ENCODE data around the gene SH3RF3.

SH3RF3 gene

DNA sequence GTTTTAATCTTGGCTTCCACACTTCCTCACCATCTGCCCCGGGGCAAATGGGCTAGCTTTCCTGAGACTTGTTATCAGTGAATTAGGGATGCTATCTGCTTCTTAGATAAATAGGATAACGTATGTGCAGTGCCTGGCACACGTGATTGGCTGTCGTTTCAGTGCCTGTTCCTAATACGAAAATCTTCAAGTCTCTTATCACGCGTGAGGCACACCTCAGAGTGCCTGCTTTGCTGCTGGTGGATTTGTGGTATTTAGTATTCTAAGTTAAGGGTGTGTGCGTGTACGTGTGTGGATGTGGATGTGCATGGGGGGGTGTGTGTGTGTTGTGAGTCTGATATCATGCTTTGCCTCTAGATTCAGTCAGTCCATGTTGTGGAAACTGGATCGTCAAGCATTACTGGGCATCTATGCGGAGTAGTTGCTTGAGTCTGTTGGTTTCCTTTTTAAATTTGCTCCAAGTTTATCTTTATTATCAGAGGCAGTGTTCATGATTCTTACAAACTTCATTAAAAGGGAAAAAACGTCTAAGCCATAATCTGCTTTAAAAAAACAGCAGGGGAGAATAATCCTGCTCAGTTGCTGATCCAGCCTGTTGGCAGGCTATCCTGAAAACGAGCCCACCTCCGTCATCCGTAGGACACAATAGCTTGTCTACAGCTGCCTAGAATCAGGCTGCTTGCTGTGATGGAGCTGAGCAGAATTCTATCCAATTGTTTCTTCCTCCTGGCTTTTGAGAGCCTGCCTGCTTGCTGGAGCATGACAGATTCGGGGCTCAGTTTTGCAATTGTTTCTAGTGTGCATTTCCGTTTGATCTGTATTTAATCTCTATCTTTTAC lies 6.6 kb downstream of the SH3RF3 start:
- no peaks in the 10 kb centered on the region for H3K36me3 ChIP-seq (ENCODE audit: control insufficient read depth, insufficient read depth, low read length)
- no peak overlapping the region for H2AFZ ChIP-seq
- H3K4me1 ChIP-seq = peaks cover 12% of the 10 kb centered on the region
- H3K4me3 ChIP-seq (ENCODE audit: low read depth, low read length) = no peak overlapping the region
- H3K4me2 ChIP-seq (ENCODE audit: low read length) = no peak overlapping the region
- H3K79me2 ChIP-seq = no peaks in the 10 kb centered on the region
- TF ChIP-seq, protein P1, sequence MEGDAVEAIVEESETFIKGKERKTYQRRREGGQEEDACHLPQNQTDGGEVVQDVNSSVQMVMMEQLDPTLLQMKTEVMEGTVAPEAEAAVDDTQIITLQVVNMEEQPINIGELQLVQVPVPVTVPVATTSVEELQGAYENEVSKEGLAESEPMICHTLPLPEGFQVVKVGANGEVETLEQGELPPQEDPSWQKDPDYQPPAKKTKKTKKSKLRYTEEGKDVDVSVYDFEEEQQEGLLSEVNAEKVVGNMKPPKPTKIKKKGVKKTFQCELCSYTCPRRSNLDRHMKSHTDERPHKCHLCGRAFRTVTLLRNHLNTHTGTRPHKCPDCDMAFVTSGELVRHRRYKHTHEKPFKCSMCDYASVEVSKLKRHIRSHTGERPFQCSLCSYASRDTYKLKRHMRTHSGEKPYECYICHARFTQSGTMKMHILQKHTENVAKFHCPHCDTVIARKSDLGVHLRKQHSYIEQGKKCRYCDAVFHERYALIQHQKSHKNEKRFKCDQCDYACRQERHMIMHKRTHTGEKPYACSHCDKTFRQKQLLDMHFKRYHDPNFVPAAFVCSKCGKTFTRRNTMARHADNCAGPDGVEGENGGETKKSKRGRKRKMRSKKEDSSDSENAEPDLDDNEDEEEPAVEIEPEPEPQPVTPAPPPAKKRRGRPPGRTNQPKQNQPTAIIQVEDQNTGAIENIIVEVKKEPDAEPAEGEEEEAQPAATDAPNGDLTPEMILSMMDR (IDR thresholded peaks at IDR 0.05) = no peak
- H3K27me3 ChIP-seq (ENCODE audit: control insufficient read depth, insufficient read depth, low read length) = no peaks in the 10 kb centered on the region
- H3K9ac ChIP-seq = no peak overlapping the region
- H3K27ac ChIP-seq = no peak overlapping the region
- no peaks in the 10 kb centered on the region for H3K9me3 ChIP-seq (ENCODE audit: control insufficient read depth, low read length)

DNA sequence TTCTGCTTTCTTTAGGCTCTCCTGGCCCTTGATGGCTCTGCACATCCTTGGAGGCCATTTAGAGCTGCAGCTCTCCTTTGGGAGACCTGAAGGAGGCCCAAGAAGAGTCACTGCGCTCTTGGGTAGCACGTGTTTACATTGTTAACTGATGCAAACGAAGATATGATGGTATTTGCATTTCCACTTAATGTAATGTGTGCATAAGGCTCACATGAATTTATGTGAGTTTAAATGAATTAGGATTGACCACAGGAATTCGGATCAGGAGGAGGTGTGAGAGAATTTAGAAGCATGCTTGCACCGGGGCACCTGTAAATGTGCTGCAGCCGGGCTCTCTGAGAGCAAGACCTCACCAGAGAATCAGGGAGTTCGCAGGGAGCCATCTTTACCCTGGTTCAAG lies 7.5 kb downstream of the SH3RF3 start:
- TF ChIP-seq, protein P1 (IDR thresholded peaks at IDR 0.05) = no peak

DNA sequence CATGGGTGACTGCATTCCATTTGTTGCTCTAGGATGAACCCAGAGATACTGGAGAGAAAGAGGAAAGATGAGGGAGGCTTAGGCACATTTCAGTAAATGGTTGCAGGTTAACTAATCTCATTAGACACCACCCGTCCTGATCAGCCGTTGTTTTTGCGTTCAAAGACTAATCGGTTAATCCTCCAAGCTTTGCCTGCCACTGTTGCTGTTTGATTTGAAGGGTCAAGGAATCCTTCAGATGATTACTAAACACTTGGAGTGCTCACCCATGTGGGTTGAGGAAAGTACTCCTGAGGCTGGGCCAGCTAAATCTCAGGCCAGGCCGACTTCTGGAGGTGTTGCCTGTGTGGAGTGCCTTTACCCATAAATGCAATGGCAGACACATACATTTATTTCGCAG lies 8.6 kb downstream of the SH3RF3 start:
- no peaks in the 10 kb centered on the region for H3K27me3 ChIP-seq (ENCODE audit: control insufficient read depth, insufficient read depth, low read length)
- no peaks in the 10 kb centered on the region for H3K9me3 ChIP-seq (ENCODE audit: control insufficient read depth, low read length)

More for the DNA sequence above, 7.5 kb downstream of the SH3RF3 start:
- Histone ChIP-seq H3K36me3 (ENCODE audit: control insufficient read depth, insufficient read depth, low read length) (no peaks in the 10 kb centered on the region), H3K9me3 (ENCODE audit: control insufficient read depth, low read length) (no peaks in the 10 kb centered on the region), H3K4me1 (peaks cover 12% of the 10 kb centered on the region), H3K9ac (no peak overlapping the region), H2AFZ (no peak overlapping the region), H3K27me3 (ENCODE audit: control insufficient read depth, insufficient read depth, low read length) (no peaks in the 10 kb centered on the region), H3K4me3 (ENCODE audit: low read depth, low read length) (no peak overlapping the region), H3K4me2 (ENCODE audit: low read length) (no peak overlapping the region), H3K79me2 (no peaks in the 10 kb centered on the region), H3K27ac (no peak overlapping the region)

DNA sequence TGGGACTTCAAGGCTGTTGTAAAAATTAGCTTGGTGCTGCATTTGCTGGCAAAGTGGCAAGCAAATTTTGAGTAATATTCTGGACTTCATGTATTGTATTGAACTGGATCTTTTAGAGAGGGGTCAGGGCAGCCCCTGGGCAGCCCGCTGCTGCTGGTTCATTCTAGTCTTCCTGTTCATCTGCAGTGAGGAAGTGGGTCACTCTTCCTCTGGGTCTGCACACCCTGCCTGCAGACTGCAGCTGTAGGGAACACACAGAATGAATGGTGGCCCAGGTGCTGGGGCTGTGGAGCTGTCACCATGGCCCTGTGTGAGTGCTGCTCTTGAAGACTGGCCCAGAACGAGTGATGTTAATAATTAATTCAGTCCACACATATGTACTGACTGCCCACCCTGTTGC lies 9.4 kb downstream of the SH3RF3 start:
- no peak overlapping the region for H2AFZ ChIP-seq
- no peaks in the 10 kb centered on the region for H3K9me3 ChIP-seq (ENCODE audit: control insufficient read depth, low read length)
- no peaks in the 10 kb centered on the region for H3K36me3 ChIP-seq (ENCODE audit: control insufficient read depth, insufficient read depth, low read length)
- H3K27ac ChIP-seq = no peak overlapping the region
- H3K4me1 ChIP-seq = peaks cover 12% of the 10 kb centered on the region
- H3K4me2 ChIP-seq (ENCODE audit: low read length) = no peak overlapping the region
- H3K27me3 ChIP-seq (ENCODE audit: control insufficient read depth, insufficient read depth, low read length) = no peaks in the 10 kb centered on the region
- TF ChIP-seq, protein P1 (IDR thresholded peaks at IDR 0.05) = no peak
- no peak overlapping the region for H3K9ac ChIP-seq
- H3K4me3 ChIP-seq (ENCODE audit: low read depth, low read length) = no peak overlapping the region
- no peaks in the 10 kb centered on the region for H3K79me2 ChIP-seq

More for the DNA sequence above, 8.6 kb downstream of the SH3RF3 start:
- Histone ChIP-seq H3K9ac (no peak overlapping the region), H2AFZ (no peak overlapping the region), H3K4me2 (ENCODE audit: low read length) (no peak overlapping the region), H3K36me3 (ENCODE audit: control insufficient read depth, insufficient read depth, low read length) (no peaks in the 10 kb centered on the region), H3K27ac (no peak overlapping the region), H3K79me2 (no peaks in the 10 kb centered on the region), H3K4me3 (ENCODE audit: low read depth, low read length) (no peak overlapping the region), H3K4me1 (peaks cover 12% of the 10 kb centered on the region)
- TF ChIP-seq, protein P1 (IDR thresholded peaks at IDR 0.05) = no peak

DNA sequence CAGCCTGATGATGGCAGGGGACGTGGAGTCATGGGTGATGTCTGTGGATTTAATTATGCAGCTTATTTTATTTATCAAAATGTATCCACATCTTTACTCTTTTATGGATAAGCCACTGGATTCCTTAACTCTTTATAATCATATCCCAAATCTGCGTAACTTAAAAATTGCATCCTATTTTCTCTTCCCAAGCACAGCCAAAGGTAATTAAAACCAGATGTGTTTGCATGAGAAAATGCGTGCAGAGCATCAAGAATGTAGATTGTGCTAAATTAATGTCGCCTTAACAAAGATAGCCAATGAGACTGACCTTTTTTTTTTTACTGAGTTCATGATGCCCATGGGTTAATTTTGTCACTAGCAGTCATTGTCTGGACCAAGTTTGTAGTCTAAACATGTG lies 10.0 kb downstream of the SH3RF3 start:
- peaks cover 12% of the 10 kb centered on the region for H3K4me1 ChIP-seq
- TF ChIP-seq, protein P1 (IDR thresholded peaks at IDR 0.05) = no peak
- H3K27me3 ChIP-seq (ENCODE audit: control insufficient read depth, insufficient read depth, low read length) = no peaks in the 10 kb centered on the region
- no peaks in the 10 kb centered on the region for H3K79me2 ChIP-seq
- no peak overlapping the region for H3K4me3 ChIP-seq (ENCODE audit: low read depth, low read length)
- no peak overlapping the region for H2AFZ ChIP-seq
- H3K9ac ChIP-seq = no peak overlapping the region
- H3K9me3 ChIP-seq (ENCODE audit: control insufficient read depth, low read length) = no peaks in the 10 kb centered on the region
- H3K4me2 ChIP-seq (ENCODE audit: low read length) = no peak overlapping the region
- no peaks in the 10 kb centered on the region for H3K36me3 ChIP-seq (ENCODE audit: control insufficient read depth, insufficient read depth, low read length)
- no peak overlapping the region for H3K27ac ChIP-seq
